ENCODE results near the gene MAST4.

The MAST4 gene

DNA sequence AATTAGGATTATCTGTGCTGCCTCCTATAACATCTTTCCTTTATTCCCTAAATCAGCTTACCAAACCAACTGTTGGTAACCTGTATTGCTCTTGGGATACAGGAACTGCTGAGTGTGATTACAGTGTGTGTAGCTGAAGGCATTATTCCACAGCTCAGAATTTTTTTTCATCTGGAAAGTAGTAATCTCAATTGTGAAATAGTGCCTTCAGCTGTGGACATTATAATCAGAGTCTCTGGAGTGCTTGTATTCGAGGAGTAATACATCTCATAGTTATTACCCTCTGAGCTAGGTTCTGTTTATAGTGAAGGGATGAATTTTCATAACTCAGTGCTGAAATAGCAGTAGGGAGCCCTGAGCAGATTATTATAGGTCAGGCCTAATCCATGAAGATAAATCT, 199.5 kb downstream of the MAST4 start:
- in situ Hi-C loops (cut with MboI; ENCODE audit: low sequenced_read_pairs, unreplicated experiment): no loop called here
- no peak for DNase-seq (ENCODE audit: low spot score)
- TF ChIP-seq, protein P1, sequence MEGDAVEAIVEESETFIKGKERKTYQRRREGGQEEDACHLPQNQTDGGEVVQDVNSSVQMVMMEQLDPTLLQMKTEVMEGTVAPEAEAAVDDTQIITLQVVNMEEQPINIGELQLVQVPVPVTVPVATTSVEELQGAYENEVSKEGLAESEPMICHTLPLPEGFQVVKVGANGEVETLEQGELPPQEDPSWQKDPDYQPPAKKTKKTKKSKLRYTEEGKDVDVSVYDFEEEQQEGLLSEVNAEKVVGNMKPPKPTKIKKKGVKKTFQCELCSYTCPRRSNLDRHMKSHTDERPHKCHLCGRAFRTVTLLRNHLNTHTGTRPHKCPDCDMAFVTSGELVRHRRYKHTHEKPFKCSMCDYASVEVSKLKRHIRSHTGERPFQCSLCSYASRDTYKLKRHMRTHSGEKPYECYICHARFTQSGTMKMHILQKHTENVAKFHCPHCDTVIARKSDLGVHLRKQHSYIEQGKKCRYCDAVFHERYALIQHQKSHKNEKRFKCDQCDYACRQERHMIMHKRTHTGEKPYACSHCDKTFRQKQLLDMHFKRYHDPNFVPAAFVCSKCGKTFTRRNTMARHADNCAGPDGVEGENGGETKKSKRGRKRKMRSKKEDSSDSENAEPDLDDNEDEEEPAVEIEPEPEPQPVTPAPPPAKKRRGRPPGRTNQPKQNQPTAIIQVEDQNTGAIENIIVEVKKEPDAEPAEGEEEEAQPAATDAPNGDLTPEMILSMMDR (IDR thresholded peaks at IDR 0.05; ENCODE audit: borderline replicate concordance, control extremely low read depth, extremely low read depth, insufficient read depth, missing control alignments): no peak

DNA sequence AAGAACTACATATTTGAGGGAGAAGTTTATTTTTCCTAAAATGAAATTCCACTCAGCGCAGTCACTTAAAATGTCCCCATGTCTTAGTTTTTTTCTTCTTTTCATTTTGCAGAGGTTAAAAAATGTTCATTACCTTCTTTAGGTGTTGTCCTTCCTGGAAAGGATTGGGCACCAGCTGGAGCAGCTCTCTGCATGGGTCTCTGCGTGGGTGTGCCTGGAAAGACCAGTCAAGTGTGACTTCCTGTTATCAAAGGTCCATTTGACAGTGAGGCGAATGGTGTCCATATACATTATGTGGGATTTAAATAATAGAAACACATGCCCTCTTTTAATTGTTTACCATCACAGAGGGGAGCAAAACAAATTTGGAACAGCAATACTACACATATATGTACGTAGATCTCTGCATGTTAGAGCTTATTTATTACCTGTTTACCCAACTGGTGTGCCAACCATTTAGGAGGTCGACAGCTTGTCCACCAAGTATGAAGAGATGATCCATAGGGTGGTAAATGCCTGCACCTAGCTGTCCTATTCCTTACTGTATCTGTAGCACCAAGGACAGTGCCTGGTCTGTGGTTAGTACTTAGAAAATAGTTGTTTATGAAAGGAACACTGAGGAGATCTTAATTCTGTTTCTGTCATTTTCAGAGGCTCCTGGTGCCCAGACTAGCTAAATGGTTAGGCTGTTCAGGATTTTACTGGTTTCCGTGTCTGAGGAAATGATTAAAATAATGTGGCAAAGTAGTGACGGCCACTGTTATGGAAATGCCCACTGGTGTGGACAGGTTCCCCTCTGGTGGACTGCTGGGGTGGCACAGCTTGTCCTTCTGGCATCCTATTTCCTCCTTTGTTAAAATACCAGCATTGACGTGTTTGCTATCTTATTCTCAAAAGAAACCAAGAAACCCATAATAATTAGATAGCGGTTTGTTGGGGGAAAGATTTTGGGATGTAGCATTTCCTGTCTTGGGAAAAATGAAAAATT, 200.4 kb downstream of the MAST4 start:
- in situ Hi-C loops (cut with MboI; ENCODE audit: low sequenced_read_pairs, unreplicated experiment): no loop called here
- no peak for DNase-seq (ENCODE audit: low spot score)
- TF ChIP-seq, protein P1 (IDR thresholded peaks at IDR 0.05; ENCODE audit: borderline replicate concordance, control extremely low read depth, extremely low read depth, insufficient read depth, missing control alignments): no peak

DNA sequence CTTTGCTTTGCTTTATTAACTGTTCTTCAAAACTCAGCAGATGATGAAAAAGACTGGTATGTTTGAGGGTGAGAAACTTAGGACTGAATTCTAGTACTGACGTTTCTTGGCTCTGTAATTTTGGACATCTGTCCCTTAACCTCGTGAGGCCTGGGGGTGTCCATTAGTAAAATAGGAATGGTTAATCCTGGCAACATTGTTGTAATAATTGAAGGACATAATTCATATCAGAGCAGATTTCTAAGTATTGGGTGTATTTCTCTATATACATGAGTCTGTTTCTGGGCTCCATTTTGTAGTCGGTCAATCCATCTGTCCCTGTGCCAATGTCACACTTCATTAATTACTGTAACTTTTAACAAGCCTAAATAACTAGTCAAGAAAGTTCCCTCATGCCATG, 206.7 kb downstream of the MAST4 start:
- TF ChIP-seq, protein P1 (IDR thresholded peaks at IDR 0.05; ENCODE audit: borderline replicate concordance, control extremely low read depth, extremely low read depth, insufficient read depth, missing control alignments): no peak
- in situ Hi-C loops (cut with MboI; ENCODE audit: low sequenced_read_pairs, unreplicated experiment): no loop called here
- DNase-seq (ENCODE audit: low spot score): no peak

DNA sequence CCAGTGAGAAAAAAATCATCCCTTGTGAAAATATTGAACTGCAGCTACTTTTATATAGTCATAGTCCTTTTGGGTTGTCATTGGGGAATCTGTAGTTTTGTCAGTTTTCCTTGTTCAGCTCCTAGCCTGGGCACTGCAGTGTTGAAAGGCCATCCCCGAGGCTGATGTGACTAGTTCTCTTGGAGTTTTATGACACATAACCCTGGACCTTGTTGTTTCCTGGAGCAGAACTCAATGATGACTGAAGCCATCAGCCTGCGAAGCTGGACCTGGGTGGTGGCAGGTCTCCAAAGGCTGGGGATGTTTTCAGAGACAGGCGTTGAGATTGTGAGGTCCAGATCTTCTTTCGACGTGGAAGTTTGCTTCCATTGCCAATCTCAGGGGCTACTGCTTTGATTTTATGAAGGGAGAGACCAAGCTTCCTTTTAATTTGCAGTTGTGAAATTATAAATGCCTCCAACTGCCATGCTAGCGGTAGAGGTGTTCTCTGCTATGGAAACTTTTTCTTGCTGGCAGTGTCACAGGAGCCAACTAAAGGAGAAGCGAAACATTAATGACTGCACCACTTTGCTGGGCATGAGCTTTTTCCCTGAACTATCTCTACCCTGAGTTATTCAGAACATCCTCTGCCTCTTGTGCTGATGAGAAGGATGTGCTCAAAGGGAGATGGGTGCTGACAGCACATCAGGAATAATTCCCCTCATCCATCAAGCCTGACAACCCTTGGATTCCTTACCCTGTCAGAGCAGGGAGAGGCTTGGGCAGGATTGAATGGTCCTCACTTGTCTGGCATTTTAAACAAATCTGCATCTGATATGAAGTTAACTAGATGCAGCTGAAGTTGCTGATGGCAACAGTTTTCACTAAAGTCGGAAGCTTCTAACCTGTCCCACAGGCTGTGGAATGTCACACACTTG, 209.6 kb downstream of the MAST4 start:
- DNase-seq (ENCODE audit: low spot score): no peak
- in situ Hi-C loops (cut with MboI; ENCODE audit: low sequenced_read_pairs, unreplicated experiment): no loop called here
- TF ChIP-seq, protein P1 (IDR thresholded peaks at IDR 0.05; ENCODE audit: borderline replicate concordance, control extremely low read depth, extremely low read depth, insufficient read depth, missing control alignments): no peak

DNA sequence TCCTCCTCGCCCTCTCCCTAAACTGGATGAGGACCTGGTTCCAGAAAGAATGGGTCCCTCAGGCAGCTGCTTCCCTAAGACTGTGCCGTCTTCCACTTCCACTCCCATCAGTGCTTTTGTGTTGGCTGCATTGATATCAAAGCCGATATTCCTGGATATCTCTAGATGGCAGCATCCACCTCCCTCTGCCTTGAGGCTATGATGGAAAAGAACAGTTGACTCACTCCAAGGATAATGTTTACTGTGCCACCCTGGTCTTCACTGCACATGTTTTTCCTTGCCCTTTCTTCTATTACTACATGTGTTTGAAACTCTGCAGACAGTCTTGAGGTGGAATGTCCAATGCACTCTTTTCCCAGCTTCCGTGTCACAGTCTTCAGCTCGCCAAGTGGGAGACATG, 211.6 kb downstream of the MAST4 start:
- in situ Hi-C loops (cut with MboI; ENCODE audit: low sequenced_read_pairs, unreplicated experiment): no loop called here
- TF ChIP-seq, protein P1 (IDR thresholded peaks at IDR 0.05; ENCODE audit: borderline replicate concordance, control extremely low read depth, extremely low read depth, insufficient read depth, missing control alignments): no peak
- no peak for DNase-seq (ENCODE audit: low spot score)

DNA sequence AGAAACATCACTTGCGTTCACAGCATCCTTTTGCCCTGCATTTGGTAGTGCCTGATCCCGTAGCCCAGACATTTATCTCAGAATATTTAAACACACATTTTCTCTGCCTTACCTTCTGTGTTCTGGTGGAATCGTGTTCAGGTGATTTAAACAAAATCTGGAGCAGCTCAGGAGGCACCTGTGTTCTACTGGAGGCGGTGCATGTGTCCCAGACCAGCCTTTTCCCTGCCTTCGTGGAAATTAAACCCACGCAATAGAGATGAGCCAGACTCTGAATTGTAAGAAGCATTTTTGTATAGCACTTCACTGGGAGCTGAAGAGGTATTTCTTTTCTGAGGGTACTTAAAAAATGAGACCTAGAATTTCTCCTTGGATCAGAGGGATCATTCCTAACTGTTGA, 212.5 kb downstream of the MAST4 start:
- no peak for DNase-seq (ENCODE audit: low spot score)

More for the DNA sequence above, 212.5 kb downstream of the MAST4 start:
- TF ChIP-seq, protein P1 (IDR thresholded peaks at IDR 0.05; ENCODE audit: borderline replicate concordance, control extremely low read depth, extremely low read depth, insufficient read depth, missing control alignments): no peak
- in situ Hi-C loops (cut with MboI; ENCODE audit: low sequenced_read_pairs, unreplicated experiment): no loop called here

Data from GM13976 (cell line).